HG03025 (cell line): Measurements from ENCODE around the gene ADIRF.
"Not testable (repeated sequence)": the region's sequence is repeated elsewhere in the genome, so short reads cannot be mapped to it uniquely, and the experiment has no call there.

Source experiments
- ATAC-seq: cut with Tn5 transposase; IDR thresholded peaks from one replicate; pipeline ENCODE4 v1.9.1; 2021; ENCODE audit warnings: mild to moderate bottlenecking, moderate library complexity; ENCODE audit not compliant: unreplicated experiment, low FRiP score

The ADIRF gene

DNA sequence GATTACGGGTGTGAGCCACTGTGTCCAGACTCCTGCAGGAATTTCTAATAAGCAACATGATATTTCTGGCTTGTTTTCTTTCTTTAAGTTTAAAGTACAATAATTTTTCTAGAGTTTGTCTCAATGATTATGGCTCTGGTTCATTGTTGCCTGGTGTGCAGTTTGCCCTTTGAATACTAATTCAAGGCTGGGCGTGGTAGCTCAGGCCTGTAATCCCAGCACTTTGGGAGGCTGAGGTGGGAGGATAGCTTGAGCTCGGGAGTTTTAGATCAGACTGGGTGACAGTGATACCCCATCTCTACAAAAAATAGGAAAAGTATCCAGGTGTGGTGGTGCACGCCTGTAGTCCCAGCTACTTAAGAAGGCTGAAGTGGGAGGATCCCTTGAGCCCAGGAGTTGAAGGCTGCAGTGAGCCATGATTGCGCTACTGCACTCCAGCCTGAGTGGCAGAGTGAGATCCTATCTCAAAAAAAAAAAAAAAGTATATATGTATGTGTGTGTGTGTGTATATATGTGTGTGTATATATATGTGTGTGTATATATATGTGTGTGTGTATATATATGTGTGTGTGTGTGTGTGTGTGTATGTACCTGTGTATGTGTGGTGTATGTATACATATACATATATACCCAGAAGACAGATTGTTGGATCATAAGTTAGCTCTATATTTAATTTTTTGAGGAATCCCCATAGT is 8.2 kb downstream of the ADIRF start:
- no peak for ATAC-seq

DNA sequence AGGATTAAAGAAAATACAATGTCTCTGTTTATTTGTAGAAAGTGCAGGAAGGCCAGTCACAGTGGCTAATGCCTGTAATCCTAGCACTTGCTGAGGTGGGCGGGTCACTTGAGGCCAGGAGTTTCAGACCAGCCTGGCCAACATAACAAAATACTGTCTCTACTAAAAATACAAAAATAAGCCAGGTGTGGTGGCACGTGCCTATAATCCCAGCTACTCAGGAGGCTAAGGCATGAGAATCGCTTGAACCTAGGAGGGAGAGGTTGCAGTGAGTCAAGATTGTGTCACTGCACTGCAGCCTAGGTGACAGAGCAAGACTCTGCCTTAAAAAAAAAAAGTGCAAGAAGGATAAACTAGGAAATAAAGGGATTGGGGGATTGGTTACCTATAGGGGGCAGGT is 10.2 kb downstream of the ADIRF start:
- ATAC-seq, result not testable (repeated sequence)

DNA sequence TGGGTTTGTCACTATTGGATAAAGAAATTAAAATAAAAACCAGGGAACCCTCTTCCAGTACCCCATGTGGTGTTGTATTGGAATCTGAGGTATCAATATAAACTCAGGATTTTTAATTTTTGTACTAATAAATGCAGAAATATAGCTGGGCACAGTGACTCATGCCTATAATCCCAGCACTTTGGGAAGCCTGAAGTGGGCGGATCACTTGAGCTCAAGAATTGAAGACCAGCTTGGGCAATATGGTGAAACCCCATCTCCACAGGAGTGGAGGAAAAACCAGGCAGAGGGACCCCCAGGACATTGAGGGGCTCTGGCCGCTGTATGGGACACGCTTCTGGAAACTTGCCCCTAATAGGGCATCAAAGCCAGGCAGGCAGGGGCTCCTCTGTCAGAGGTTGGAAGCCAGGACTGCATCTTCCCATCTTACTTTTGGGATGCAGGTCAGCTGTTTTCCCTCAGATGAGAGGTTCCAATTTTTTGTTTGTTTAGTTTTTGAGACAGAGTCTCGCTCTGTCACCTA is 11.1 kb downstream of the ADIRF start:
- ATAC-seq, result no peak

DNA sequence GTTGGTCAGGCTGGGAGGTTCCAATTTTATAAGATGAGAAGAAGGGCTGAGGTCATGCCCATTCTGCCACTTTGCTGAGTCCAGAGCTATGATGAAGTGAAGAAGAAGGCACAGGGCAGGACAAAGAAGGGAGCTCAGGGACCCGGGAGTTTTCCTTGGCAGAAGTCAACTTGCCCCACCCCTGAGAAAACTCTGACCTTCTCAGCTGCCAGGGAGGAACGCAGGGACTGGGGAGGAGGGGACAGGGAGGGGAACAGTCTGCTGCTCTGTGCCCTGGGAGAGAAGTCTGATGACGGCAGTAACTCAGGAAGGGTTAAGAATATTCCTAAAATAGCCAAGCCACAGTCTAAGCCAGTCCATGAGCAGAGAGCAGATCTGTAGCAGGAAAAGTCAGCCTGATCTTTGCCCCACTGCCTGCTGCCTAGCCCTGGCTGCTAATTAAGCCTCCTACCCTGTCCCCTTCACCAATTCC is 11.7 kb downstream of the ADIRF start:
- no peak for ATAC-seq

DNA sequence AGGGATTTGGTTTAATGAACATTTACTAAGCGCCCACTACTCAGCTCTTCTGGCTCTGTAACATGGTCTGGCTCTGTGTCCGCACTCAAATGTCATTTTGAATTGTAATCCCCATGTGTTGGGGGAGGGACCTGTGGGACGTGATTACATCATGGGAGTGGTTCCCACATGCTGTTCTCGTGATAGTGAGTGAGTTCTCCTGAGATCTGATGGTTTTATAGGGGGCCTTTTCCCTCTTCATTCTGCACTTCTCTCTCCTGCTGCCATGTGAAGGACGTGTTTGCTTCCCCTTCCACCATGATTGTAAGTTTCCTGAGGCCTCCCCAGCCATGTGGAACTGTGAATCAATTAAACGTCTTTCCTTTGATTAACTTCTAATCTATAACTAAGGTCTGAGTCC is 12.7 kb downstream of the ADIRF start:
- not testable (repeated sequence) for ATAC-seq

DNA sequence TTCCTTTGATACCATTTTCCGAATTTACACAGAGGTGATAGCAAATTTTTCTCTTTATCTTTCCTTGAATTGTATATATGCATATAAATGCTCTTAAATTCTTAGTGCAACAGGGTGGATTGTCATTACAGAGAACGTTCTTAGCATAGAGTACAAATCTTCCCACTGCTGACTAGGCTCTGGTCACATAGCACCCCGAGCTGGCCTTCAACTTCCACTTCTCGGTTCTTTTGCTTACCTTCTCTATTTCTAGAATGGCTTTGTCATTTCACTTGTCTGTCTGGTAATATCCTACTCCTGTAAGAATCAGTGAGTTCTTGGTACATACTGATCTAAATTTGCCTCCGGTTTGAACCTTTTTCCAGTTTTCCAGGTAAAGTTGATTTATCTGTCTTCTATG is 13.4 kb downstream of the ADIRF start:
- ATAC-seq, result no peak

DNA sequence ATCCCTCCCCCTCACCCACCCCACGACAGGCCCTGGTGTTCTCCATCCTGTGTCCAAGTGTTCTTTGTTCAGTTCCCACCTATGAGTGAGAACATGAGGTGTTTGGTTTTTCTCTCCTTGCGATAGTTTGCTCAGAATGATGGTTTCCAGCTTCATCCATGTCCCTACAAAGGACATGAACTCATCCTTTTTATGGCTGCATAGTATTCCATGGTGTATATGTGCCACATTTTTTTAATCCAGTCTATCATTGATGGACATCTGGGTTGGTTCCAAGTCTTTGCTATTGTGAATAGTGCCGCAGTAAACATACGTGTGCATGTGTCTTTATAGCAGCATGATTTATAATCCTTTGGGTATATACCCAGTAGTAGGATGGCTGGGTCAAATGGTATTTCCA is 16.2 kb downstream of the ADIRF start:
- ATAC-seq, result not testable (repeated sequence)

DNA sequence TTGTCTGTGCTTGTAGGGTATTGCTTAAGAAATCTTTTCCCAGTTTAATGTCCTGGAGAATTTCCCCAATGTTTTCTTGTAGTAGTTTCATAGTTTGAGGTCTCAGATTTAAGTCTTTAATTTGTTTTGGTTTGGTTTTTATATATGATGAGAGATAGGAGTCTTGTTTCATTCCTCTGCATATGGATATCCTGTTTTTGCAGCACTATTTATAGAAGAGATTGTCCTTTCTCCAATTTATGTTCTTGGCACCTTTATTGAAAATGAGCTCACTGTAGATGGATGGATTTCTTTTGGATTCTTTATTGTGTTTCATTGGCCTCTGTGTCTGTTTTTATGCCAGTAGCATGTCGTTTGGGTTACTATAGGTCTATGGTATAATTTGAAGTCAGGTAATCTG is 20.2 kb downstream of the ADIRF start:
- no peak for ATAC-seq

DNA sequence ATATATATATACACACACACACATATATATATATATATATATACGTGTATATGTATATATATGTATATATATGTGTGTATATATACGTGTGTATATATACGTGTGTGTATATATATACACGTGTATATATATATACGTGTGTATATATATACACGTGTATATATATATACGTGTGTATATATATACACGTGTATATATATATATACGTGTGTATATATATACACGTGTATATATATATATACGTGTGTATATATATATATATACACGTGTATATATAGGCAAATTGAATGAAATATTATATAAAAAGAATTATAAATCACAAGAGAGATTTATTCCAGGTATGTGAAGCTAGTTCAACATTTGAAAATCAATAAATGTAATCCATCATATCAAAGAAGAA is 23.1 kb downstream of the ADIRF start:
- not testable (repeated sequence) for ATAC-seq

DNA sequence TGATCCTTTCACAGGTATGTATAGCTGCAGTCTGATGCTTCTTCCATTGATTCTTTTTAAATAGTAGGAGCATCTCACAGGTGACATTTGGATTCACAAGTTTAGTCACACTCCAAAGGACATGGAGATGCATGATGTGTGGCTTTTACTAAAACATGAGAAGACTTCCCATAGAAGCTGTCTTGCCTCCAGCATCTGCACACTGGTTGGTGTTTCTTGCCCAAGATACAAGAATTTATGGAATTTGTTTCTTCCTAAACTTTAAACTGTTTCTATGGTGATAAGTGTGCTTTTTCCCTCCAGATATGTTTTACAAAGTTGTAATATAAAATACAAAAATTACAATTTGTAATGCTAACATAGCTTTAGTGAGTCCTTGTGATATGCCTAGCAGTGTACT is 24.2 kb downstream of the ADIRF start:
- no peak for ATAC-seq

DNA sequence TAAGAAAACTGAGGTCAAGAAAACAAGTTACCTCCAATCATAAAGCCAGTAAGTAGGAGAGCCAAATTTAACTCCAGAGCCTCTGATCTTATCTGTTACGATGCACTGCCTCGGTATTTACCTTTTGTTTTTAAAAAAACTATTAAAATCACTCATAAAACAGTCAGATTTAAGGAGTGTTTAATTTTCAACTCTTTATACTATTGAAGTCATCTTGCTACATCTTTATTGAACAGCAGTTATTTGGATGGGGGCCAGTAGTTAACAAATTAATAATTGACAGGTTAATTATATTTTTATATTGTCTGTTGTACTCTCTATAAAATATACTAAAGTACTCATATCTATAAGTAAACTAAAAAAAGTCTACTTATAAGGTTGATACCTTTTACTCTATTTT is 24.6 kb downstream of the ADIRF start:
- no peak for ATAC-seq

DNA sequence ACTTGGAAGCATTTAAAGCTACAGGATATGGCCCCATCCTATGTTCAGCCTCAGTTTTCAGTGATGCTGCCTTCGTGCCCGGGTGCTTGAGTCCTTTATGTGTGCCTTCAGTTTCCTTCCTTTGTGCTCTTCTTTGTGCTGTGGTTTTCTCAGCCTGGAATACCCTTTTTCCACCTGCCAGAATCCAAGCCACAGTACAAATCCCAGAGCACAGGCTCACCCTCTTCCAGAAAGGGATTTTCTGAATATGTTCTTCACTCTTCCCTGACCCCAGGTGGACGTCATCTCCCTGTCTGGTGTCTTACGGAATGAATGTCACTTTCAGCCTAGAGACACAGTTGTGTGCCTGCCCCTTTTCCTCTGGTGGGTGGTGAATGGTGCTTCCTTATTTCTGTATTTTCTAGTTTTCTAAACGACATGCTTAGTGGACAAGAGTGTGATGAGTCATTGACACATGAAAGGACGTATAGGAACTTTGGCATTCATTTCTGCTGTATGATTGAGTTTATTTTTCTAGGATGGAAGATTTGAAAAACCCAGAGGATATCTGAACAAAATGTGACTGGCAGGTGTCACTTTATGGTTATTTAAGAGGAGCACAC is 31.6 kb downstream of the ADIRF start:
- ATAC-seq, result not testable (repeated sequence)

DNA sequence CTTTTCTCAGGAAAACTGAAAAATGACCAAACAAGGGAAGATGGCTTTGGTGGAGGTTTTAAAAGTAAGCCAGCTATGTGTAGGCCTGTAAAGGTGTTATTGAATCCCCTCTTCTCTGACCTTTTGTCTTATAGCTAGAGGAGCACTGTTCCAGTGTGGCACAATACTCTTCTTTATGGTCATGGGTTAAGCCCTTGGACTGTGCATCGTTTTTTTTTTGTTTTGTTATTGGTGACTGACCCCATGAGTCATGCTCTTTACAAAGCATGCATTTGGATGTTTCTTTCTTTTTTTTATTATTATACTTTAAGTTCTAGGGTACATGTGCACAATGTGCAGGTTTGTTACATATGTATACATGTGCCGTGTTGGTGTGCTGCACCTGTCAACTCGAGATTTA is 32.2 kb downstream of the ADIRF start:
- ATAC-seq, result no peak

DNA sequence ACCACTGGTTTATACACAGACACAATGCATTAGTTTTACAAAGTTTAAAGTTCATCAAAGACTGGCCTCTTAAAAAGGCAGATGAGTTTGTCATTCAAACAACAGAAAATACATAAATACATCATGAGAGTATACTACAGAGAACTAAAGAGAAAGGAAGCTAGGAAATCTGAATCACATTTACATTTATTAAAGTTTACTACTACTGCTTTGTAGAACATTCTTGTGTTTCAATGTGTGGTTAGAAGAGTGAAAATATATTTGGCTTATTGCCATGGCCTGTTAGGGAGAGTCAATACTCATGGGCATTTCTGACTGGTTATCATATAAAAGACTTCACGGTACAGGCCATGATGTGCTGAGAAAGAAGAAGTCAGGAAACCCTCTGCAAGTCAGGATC is 38.8 kb downstream of the ADIRF start:
- not testable (repeated sequence) for ATAC-seq

DNA sequence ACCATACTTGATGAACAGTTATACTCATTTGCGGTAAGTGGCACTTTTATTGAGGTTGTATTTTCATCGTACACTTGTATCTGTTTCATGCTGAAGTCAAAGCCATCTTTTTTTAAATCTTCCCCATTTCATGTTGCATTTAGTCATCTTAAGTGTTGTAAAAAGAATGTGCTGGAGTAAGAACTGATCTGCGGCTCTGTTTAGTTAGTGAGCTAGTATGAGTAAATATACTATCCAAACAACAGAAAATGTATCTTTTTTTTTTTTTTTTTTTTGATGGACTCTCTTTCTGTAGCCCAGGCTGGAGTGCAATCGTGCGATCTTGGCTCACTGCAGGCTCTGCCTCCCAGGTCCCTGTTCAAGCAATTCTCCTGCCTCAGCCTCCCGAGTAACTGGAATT is 39.4 kb downstream of the ADIRF start:
- not testable (repeated sequence) for ATAC-seq

DNA sequence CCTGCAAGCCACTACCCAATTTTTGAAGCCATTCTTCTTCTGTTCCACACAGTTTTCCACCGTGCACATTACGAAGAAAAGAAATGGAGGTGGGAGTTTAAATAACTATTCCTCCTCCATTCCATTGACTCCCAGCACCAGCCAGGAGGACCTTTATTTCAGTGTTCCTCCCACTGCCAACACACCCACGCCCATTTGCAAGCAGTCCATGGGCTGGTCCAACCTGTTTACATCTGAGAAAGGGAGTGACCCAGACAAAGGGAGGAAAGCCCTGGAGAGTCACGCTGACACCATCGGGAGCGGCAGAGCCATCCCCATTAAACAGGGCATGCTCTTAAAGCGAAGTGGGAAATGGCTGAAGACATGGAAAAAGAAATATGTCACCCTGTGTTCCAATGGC is 40.0 kb downstream of the ADIRF start:
- ATAC-seq, result not testable (repeated sequence)

DNA sequence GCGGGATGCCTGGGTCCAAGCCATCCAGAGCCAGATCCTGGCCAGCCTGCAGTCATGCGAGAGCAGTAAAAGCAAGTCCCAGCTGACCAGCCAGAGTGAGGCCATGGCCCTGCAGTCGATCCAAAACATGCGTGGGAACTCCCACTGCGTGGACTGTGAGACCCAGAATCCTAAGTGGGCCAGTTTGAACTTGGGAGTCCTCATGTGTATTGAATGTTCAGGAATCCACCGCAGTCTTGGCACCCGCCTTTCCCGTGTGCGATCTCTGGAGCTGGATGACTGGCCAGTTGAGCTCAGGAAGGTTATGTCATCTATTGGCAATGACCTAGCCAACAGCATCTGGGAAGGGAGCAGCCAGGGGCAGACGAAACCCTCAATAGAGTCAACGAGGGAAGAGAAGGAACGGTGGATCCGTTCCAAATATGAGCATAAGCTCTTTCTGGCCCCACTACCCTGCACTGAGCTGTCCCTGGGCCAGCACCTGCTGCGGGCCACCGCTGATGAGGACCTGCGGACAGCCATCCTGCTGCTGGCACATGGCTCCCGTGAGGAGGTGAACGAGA is 40.9 kb downstream of the ADIRF start:
- not testable (repeated sequence) for ATAC-seq

DNA sequence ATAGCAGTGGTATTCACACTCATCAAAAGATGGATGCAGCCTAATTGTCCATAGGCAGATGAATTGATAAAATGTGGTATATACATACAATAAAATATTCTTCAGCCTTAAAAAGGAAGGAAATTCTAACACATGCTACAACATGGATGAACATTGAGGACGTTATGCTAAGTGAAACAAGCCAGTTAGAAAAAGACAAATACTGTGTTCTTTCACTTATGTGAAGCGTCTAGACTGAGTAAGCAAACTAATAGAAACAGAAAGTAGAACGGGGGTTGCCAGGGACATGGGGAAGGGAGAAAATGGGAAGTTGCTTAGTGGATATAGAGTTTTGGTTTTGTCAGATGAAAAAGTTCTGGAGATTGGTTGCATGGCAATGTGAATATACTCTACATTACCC is 45.2 kb downstream of the ADIRF start:
- not testable (repeated sequence) for ATAC-seq

DNA sequence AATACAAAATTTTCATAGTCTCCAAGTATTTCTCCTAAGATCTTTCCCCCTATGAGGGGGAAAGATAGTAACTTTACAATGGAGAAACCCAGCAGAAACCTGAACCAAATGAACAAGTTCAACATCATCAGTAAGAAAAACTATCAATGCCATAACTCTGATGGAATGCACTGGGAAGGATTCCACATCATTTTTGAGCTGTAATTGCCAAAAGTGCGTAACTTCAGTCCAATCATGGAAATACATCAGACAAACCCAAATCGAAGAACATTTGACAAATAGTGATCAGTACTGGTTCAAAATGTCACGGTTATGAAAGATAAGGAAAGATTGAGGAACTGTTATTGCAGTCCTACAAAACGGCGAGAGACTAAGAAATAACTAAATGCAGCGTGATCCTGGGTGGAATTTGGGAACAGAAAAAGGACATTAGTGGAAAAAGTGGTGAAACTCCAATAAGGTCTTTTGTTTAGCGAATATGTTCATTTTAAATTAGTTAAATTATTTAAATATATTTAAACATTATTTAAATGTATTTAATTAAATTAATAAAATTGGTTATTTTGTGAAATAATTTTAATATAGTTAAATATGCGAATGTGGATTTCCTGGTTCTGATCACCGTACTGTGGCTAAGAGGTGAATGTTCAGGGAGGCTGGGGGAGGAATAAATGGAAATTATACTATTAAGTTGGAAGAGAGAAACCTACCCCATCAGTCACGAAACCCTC is 46.9 kb downstream of the ADIRF start:
- ATAC-seq, result not testable (repeated sequence)

DNA sequence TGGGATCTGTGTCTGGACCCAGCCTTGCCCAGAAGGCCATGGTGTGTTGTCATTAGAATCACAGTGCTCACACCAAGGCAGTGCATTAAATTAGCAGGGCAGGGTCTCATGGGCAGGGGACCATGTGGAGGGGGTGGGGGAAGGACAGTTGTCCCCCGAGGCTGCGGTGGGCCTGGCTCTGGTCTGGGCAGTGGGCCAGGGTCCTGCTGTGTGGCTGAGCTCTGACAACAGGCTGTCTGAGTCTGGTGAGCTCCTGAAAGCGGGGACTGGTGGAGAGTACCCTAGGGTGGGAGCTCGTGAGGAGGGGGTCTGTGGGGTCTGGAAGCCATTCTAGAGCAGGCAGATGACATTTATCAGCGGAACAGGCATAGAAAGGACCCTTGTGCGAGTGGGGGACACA is 49.8 kb downstream of the ADIRF start:
- ATAC-seq, result not testable (repeated sequence)

DNA sequence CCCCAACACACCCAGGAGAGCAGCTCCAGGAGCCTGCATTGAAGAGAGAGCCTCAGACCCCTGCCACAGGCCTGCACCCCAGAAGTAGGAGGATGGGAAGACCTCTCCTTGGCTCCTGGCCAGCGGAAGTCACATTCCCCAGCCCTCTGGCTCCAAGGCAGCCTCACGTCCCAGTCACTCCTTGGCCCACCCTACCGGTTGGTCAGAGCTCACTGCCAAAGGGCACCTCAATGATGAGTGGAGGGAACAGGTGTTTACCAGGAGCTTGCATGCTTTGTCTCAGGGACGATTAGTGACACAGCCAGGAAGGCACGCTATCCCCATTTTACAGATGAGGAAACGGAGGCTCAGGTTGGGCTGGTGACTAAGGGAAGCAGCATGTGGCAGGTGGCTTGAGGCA is 50.8 kb downstream of the ADIRF start:
- ATAC-seq, result not testable (repeated sequence)
